NB4 (cell line): Measurements from ENCODE around the gene DDX27.

ENCODE experiments used
- DNase-seq: peaks from one replicate; pipeline ENCODE4 v3.0.0; 2010; ENCODE audit warnings: low read depth
- H3K4me3 ChIP-seq: one replicate; pipeline ENCODE4 v1.5.1; 2011; ENCODE audit warnings: mild to moderate bottlenecking, low read depth, low read length, moderate library complexity
- MYC ChIP-seq: IDR thresholded peaks from 2 replicates; pipeline ENCODE4 v1.6.1; 2011; ENCODE audit warnings: low read depth, low read length
- POLR2A ChIP-seq: IDR thresholded peaks from 2 replicates; pipeline ENCODE4 v1.6.1; 2011; ENCODE audit warnings: mild to moderate bottlenecking; ENCODE audit not compliant: insufficient read length; ENCODE audit errors: extremely low read depth
- TF ChIP-seq, protein P1 (sequence below): IDR thresholded peaks from 2 replicates; pipeline ENCODE4 v1.6.1; 2011; ENCODE audit warnings: low read depth, low read length
- TF ChIP-seq, protein P2 (sequence below): IDR thresholded peaks from one replicate; pipeline ENCODE4 v1.5.1; 2012; ENCODE audit warnings: low read depth, low read length

DDX27 gene

DNA sequence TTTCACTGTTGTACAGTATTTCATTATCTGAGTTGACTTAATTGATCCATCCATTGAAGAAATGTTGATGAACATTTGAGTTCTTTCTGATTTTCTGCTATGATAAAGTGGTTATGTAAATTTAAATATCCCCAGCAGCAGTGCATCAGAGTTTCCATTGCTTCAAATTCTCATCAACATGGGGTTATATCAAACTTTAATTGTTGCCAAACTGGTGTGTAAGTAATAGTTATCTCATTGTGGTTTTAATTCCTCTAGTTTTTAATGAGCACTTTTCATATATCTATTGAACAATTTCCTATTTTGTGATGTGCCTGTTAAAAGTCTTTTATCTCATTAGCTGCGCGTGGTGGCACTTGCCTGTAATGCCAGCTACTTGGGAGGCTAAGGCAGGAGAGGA lies 40.6 kb downstream of the DDX27 start:
- no peak for DNase-seq
- no peak overlapping the region for H3K4me3 ChIP-seq
- no peak for TF ChIP-seq MYC
- TF ChIP-seq, protein P1, sequence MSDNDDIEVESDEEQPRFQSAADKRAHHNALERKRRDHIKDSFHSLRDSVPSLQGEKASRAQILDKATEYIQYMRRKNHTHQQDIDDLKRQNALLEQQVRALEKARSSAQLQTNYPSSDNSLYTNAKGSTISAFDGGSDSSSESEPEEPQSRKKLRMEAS = no peak
- TF ChIP-seq POLR2A = no peak
- TF ChIP-seq, protein P2, sequence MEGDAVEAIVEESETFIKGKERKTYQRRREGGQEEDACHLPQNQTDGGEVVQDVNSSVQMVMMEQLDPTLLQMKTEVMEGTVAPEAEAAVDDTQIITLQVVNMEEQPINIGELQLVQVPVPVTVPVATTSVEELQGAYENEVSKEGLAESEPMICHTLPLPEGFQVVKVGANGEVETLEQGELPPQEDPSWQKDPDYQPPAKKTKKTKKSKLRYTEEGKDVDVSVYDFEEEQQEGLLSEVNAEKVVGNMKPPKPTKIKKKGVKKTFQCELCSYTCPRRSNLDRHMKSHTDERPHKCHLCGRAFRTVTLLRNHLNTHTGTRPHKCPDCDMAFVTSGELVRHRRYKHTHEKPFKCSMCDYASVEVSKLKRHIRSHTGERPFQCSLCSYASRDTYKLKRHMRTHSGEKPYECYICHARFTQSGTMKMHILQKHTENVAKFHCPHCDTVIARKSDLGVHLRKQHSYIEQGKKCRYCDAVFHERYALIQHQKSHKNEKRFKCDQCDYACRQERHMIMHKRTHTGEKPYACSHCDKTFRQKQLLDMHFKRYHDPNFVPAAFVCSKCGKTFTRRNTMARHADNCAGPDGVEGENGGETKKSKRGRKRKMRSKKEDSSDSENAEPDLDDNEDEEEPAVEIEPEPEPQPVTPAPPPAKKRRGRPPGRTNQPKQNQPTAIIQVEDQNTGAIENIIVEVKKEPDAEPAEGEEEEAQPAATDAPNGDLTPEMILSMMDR = no peak

DNA sequence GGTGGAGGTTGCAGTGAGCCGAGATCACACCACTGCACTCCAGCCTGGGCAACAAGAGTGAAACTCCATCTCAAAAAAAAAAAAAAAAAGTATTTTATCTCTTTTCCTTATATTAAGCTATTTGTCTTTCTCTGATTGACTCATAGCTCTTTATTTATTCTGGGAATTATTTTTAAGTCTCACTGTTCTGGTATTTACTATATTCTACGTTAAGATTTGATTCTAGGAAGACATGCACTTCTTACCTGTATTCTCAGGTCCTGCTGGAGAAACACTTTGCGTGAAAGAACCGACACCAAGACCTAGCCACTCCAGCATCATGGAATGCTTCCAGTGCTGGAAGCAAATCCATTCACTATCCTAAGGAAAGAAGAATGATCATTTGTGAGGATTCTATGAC lies 41.0 kb downstream of the DDX27 start:
- DNase-seq = no peak
- no peak overlapping the region for H3K4me3 ChIP-seq
- TF ChIP-seq, protein P1 = no peak
- TF ChIP-seq, protein P2 = no peak
- no peak for TF ChIP-seq POLR2A
- no peak for TF ChIP-seq MYC

DNA sequence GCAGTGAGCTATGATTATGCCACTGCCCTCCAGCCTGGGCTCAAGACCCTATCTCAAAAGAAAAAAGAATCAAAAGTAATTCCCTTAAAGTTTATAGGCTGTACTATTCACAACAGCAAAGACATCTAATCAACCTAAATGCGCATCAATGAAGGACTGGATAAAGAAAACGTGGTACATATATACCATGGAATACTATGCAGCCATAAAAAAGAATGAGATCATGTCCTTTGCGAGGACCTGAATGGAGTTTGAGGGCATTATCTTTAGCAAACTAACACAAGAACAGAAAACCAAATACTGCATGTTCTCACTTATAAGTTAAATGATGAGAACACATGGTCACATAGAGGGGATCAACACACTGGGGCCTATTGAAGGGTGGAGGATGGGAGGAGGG lies 42.0 kb downstream of the DDX27 start:
- DNase-seq = no peak
- TF ChIP-seq, protein P1 = no peak
- no peak for TF ChIP-seq POLR2A
- TF ChIP-seq MYC = no peak
- TF ChIP-seq, protein P2 = no peak
- H3K4me3 ChIP-seq = no peak overlapping the region

DNA sequence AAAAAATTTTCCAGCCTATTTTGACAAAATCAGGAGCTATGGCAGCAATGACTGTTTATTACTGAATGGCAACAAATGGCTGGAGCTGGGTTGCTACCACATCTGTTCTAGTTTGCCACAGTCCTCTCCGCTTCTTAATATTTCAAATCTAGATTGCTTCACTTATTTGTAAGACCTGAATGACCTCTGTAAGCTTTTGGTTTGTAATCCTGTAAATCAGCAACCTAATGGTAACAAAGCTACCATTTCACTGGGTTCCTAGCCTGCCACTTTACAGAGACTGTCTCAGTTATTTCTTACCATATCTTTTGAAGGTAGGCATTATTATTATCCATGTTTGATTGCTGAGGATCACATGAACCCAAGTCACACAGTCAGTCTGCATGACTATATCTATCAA lies 43.2 kb downstream of the DDX27 start:
- no peak for DNase-seq
- no peak overlapping the region for H3K4me3 ChIP-seq

DNA sequence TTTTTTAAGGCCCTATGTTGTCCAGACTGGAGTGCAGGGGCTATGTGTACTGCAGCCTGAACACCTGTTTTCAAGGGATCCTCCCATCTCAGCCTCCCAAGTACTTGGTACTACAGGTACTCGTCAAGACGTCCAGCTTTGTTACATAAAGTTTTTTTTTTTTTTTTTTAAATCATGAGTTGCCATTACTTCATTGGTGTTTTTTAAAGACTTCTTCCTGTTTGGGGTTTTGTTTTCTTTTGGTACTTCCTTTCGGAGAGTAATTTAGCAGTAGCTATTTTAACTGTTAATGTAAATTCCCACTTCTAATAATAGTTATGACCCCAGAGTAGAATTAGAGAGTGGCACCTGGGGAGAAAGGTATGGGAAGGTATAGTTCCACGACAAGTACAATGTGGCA lies 48.1 kb downstream of the DDX27 start:
- H3K4me3 ChIP-seq = peak overlapping the region; percentile 37
- DNase-seq = no peak
- TF ChIP-seq, protein P1 = no peak
- TF ChIP-seq, protein P2 = no peak
- TF ChIP-seq MYC = no peak
- TF ChIP-seq POLR2A = no peak

More for the DNA sequence above, 43.2 kb downstream of the DDX27 start:
- TF ChIP-seq, protein P1 = no peak
- TF ChIP-seq POLR2A (no peak), MYC (no peak)
- TF ChIP-seq, protein P2 = no peak
